ENCODE results near the gene PALM. TPM values are rescaled to one million over a fixed set of nuclear protein-coding genes. Genes with fewer than 3 reads are reported as not detected.

PALM gene
- polyA plus RNA-seq, 2 of the 4 experiments (the other 2 are of a cell fraction), result 3.0 to 15.7 TPM

- ATAC-seq, result no peak
- ChIA-PET CTCF (no interaction called here), POLR2A (interaction anchor here (3.1 kb wide), 1 partner anchor 11 kb away, joined by 15 read pairs; no protein-coding TSS in a partner anchor)
- no peak for DNase-seq (ENCODE audit: low read depth in 1 of 2, low spot score in 1 of 2)
- H3K27ac ChIP-seq, result peak overlapping the region in 1 of 2 experiments; percentile 54; a peak in 2 of 6 replicates
- 92% methylated on average over 10 of the region's 10 CpGs for WGBS (ENCODE audit: missing lambda C conversion rate)
- H3K4me1 ChIP-seq, result peaks cover 2% of the 10 kb centered on the region; the same call in 1 of the 3 replicates
- no peak overlapping the region for H3K4me2 ChIP-seq
- FAIRE-seq, result no peak
- peaks cover 8% of the 10 kb centered on the region for H3K9me3 ChIP-seq
- peak; percentile 72; the same call in 1 of the 2 replicates for TF ChIP-seq KDM1A (IDR thresholded peaks at IDR 0.05; ENCODE audit: low read depth)
- no peak for TF ChIP-seq TFCP2L1 (CRISPR knock-in tag; IDR thresholded peaks at IDR 0.05)
- no peak overlapping the region for H3K4me3 ChIP-seq
These were observed 54.4 kb downstream of the PALM start for GRCh38 chr19:763181-763580.

GRCh38 chr19:763869-764268 is 55.1 kb downstream of the PALM start:
- no peak overlapping the region for H3K4me2 ChIP-seq
- H3K4me3 ChIP-seq, result no peak overlapping the region
- peak overlapping the region in 1 of 2 experiments; percentile 40; a peak in 2 of 6 replicates for H3K27ac ChIP-seq
- peaks cover 2% of the 10 kb centered on the region; the same call in 1 of the 3 replicates for H3K9me3 ChIP-seq
- DNase-seq (ENCODE audit: low read depth in 1 of 2, low spot score in 1 of 2) (no peak), ATAC-seq (no peak), FAIRE-seq (no peak)
- TF ChIP-seq ZFP36 (IDR thresholded peaks at IDR 0.05; ENCODE audit: borderline replicate concordance, partially characterized antibody) (peak; percentile 50), CBX2 (IDR thresholded peaks at IDR 0.05; ENCODE audit: borderline replicate concordance, low read depth) (no peak)
- POLR2A ChIA-PET, result interaction anchor here (3.1 kb wide), 1 partner anchor 11 kb away, joined by 15 read pairs; no protein-coding TSS in a partner anchor
- H3K4me1 ChIP-seq, result peaks cover 9% of the 10 kb centered on the region; the same call in 2 of the 3 replicates
- CTCF ChIA-PET, result no interaction called here
- 92% methylated on average over 6 of the region's 6 CpGs for WGBS (ENCODE audit: missing lambda C conversion rate)

DNA sequence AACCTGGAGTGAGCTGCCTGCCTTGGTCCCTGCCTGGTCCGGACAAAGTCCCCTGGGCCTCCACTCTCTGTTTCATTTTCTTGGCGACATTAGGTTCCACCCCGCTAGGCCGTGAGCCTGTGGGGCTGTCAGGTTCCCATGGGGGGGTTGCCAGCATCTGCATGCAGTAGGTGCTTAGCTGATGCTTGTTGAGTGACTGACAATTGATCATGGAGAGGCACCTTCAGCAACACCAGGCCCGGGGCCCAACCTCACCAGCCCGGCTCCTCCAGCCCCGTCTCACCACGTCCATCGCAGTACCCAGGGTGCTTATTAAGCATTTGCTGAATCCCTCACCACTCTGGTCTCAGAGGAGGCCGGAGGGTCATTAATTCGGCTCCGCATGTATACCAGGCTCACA is 55.6 kb downstream of the PALM start:
- ChIA-PET POLR2A (interaction anchor here (3.1 kb wide), 1 partner anchor 12 kb away, joined by 15 read pairs; no protein-coding TSS in a partner anchor), CTCF (no interaction called here)
- Histone ChIP-seq H3K4me2 (no peak overlapping the region), H3K4me1 (peaks cover 11% of the 10 kb centered on the region; the same call in 2 of the 3 replicates), H3K9me3 (no peaks in the 10 kb centered on the region), H3K4me3 (no peak overlapping the region), H3K27ac (peak overlapping the region in 1 of 2 experiments; percentile 40; a peak in 2 of 6 replicates)
- WGBS (ENCODE audit: missing lambda C conversion rate), result 94% methylated on average over 9 of the region's 12 CpGs
- ATAC-seq (0 out of 6 replicates have a peak, but pooled peaks of 1 of the 2 experiments have one; percentile 39), DNase-seq (ENCODE audit: low read depth in 1 of 2, low spot score in 1 of 2) (no peak), FAIRE-seq (no peak)
- TF ChIP-seq FOSL2 (IDR thresholded peaks at IDR 0.05), result no peak
- no peak for TF ChIP-seq FOSL2 (CRISPR knock-in tag; IDR thresholded peaks at IDR 0.05)
- no peak for TF ChIP-seq KDM5A (IDR thresholded peaks at IDR 0.05)
- TF ChIP-seq TP53 (CRISPR knock-in tag; IDR thresholded peaks at IDR 0.05), result no peak
- TF ChIP-seq MAFK (IDR thresholded peaks at IDR 0.05; ENCODE audit: partially characterized antibody), result no peak
- no peak for TF ChIP-seq FOXS1 (CRISPR knock-in tag; IDR thresholded peaks at IDR 0.05)
- no peak for TF ChIP-seq ZSCAN20 (CRISPR knock-in tag; IDR thresholded peaks at IDR 0.05)
- no peak for TF ChIP-seq FOSB (CRISPR knock-in tag; IDR thresholded peaks at IDR 0.05)
- no peak for TF ChIP-seq HDAC2 (IDR thresholded peaks at IDR 0.05)
- no peak for TF ChIP-seq POLR2AphosphoS2 (conservative IDR thresholded peaks at IDR 0.05; ENCODE audit: low read length)
- no peak for TF ChIP-seq ZFP36 (IDR thresholded peaks at IDR 0.05; ENCODE audit: borderline replicate concordance, partially characterized antibody)
- no peak for TF ChIP-seq BCL3 (IDR thresholded peaks at IDR 0.05)
- TF ChIP-seq NFE2L2 (conservative IDR thresholded peaks at IDR 0.05; ENCODE audit: low read length), result no peak
- no peak for TF ChIP-seq ZNF302 (CRISPR knock-in tag; IDR thresholded peaks at IDR 0.05)
- TF ChIP-seq, protein P1, sequence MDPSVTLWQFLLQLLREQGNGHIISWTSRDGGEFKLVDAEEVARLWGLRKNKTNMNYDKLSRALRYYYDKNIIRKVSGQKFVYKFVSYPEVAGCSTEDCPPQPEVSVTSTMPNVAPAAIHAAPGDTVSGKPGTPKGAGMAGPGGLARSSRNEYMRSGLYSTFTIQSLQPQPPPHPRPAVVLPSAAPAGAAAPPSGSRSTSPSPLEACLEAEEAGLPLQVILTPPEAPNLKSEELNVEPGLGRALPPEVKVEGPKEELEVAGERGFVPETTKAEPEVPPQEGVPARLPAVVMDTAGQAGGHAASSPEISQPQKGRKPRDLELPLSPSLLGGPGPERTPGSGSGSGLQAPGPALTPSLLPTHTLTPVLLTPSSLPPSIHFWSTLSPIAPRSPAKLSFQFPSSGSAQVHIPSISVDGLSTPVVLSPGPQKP (IDR thresholded peaks at IDR 0.05; ENCODE audit: low read depth, low read length), result no peak
- TF ChIP-seq CTCF (IDR thresholded peaks at IDR 0.05), result no peak
- no peak for TF ChIP-seq SREBF2 (IDR thresholded peaks at IDR 0.05)
- TF ChIP-seq CHD2 (IDR thresholded peaks at IDR 0.05; ENCODE audit: low read length, partially characterized antibody), result no peak
- TF ChIP-seq, protein P2, sequence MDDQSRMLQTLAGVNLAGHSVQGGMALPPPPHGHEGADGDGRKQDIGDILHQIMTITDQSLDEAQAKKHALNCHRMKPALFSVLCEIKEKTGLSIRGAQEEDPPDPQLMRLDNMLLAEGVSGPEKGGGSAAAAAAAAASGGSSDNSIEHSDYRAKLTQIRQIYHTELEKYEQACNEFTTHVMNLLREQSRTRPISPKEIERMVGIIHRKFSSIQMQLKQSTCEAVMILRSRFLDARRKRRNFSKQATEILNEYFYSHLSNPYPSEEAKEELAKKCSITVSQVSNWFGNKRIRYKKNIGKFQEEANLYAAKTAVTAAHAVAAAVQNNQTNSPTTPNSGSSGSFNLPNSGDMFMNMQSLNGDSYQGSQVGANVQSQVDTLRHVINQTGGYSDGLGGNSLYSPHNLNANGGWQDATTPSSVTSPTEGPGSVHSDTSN (IDR thresholded peaks at IDR 0.05), result no peak
- TF ChIP-seq EHMT2 (IDR thresholded peaks at IDR 0.05; ENCODE audit: low read depth), result no peak

Data from A549 (cell line).